ENCODE data around the gene TMSB15A. TPM values are rescaled to one million over a fixed set of nuclear protein-coding genes. Genes with fewer than 3 reads are reported as not detected.
"Not testable (repeated sequence)": the region's sequence is repeated elsewhere in the genome, so short reads cannot be mapped to it uniquely, and the experiment has no call there.

The TMSB15A gene
- total and polyA plus RNA-seq, 2 of the 13 experiments (the other 11 are each of a cell fraction or from before 2014, with no cell fraction given): not detected

DNA sequence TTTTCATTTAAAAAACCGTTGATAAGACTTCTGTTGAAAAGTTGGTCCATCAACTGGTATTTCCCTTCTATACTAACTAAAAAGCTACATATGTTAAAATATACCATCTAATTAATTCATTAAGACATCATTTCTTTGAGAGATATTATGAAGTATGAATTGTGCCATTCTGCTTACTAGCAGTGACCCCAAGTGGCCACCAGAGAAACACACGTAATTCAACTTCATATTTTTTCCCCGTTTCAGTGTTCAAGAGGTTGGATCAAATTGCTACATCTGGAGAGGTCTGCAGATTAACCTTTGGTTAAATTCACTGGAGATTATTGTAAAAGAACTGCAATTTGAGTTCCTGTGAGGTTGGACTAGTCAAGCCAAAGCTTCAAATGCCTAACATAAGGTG is 46.3 kb downstream of the TMSB15A start:
- ATAC-seq; H3K36me3 ChIP-seq (replicated peaks in 1 of 2; ENCODE audit: control insufficient read depth in 1 of 2, insufficient read depth in 2 of 2, low read length in 2 of 2); H3K9me3 ChIP-seq (ENCODE audit: low read length); in situ Hi-C loops (cut with HindIII; ENCODE audit: extremely low pct_ligation_motif_present, low pct_unique_long_range_greater_than_20kb); H2AFZ ChIP-seq (ENCODE audit: low read length); H3K4me2 ChIP-seq (ENCODE audit: low read depth, low read length); H3K4me1 ChIP-seq (ENCODE audit: insufficient read depth, low read length); H3K4me3 ChIP-seq (replicated peaks in 1 of 3; ENCODE audit: insufficient read depth in 1 of 3, low read depth in 2 of 3, low read length in 3 of 3); H3K27me3 ChIP-seq (ENCODE audit: control insufficient read depth in 1 of 2, insufficient read depth in 2 of 2, low read length in 2 of 2); H3K9ac ChIP-seq (ENCODE audit: insufficient read depth, low read depth, low read length); intact Hi-C loops (cut with micrococcal nuclease; ENCODE audit: unreplicated experiment); H4K20me1 ChIP-seq (ENCODE audit: insufficient read depth, low read length); CTCF ChIA-PET (ENCODE audit: low intra/inter-chr PET ratio, low total read pairs); H3K27ac ChIP-seq (ENCODE audit: extremely low read length, insufficient read depth, low read length); POLR2A ChIA-PET; H3K79me2 ChIP-seq (ENCODE audit: insufficient read depth, low read length); DNase-seq (ENCODE audit: low spot score); BruUV-seq (replicated peaks); FAIRE-seq: not testable (repeated sequence)
- WGBS (ENCODE audit: low lambda C conversion rate): no CpG with 5 or more reads among the region's 3 CpGs

Other genes with a start within 250 kb of the TMSB15A start
- gene NXF2B, start 76.7 kb downstream of the TMSB15A start, total RNA-seq (2016; rRNA removed; fragmentation: Illumina TruSeq; extraction: Trizol): not detected in 2 replicates
- not detected in 2 replicates for gene NXF2B, start 76.7 kb downstream of the TMSB15A start, polyA plus RNA-seq (2011; rRNA removed)
- not detected in 2 replicates for gene TCP11X2, start 44.9 kb downstream of the TMSB15A start, total RNA-seq (2016; rRNA removed; fragmentation: Illumina TruSeq; extraction: Trizol)
- not detected in 2 replicates for gene TCP11X2, start 44.9 kb downstream of the TMSB15A start, polyA plus RNA-seq (2011; rRNA removed)
- 14.2 and 14.4 TPM in 2 replicates for gene ARMCX5, start 82.8 kb upstream of the TMSB15A start, total RNA-seq (2016; rRNA removed; fragmentation: Illumina TruSeq; extraction: Trizol)
- 9.1 and 9.3 TPM in 2 replicates for gene ARMCX5, start 82.8 kb upstream of the TMSB15A start, polyA plus RNA-seq (2011; rRNA removed)
- 0.51 and 1.4 TPM in 2 replicates for gene GPRASP1, start 134.7 kb upstream of the TMSB15A start, total RNA-seq (2016; rRNA removed; fragmentation: Illumina TruSeq; extraction: Trizol)
- gene GPRASP1, start 134.7 kb upstream of the TMSB15A start, polyA plus RNA-seq (2011; rRNA removed): 0.38 and 0.39 TPM in 2 replicates
- gene GPRASP2, start 195.7 kb upstream of the TMSB15A start, total RNA-seq (2016; rRNA removed; fragmentation: Illumina TruSeq; extraction: Trizol): 1.3 and 1.6 TPM in 2 replicates
- 0.55 and 0.63 TPM in 2 replicates for gene GPRASP2, start 195.7 kb upstream of the TMSB15A start, polyA plus RNA-seq (2011; rRNA removed)
- 1.4 and 2.1 TPM in 2 replicates for gene GPRASP3, start 204.0 kb upstream of the TMSB15A start, total RNA-seq (2016; rRNA removed; fragmentation: Illumina TruSeq; extraction: Trizol)
- 0.54 and 0.67 TPM in 2 replicates for gene GPRASP3, start 204.0 kb upstream of the TMSB15A start, polyA plus RNA-seq (2011; rRNA removed)